ENCODE results near the gene MS4A8.

The MS4A8 gene

GRCh38 chr11:60691661-60692060, 7.8 kb upstream of the MS4A8 start:
- no peak for DNase-seq (ENCODE audit: extremely low read depth, low read depth)
- TF ChIP-seq CTCF (IDR thresholded peaks at IDR 0.05; ENCODE audit: low read depth, low read length): no peak

- no peak for DNase-seq (ENCODE audit: extremely low read depth, low read depth)
- TF ChIP-seq CTCF (IDR thresholded peaks at IDR 0.05; ENCODE audit: low read depth, low read length): no peak
Measured at GRCh38 chr11:60699936-60700335, 524 bp downstream of the MS4A8 start.

GRCh38 chr11:60700689-60701468, 1.5 kb downstream of the MS4A8 start:
- DNase-seq (ENCODE audit: extremely low read depth, low read depth): no peak
- no peak for TF ChIP-seq CTCF (IDR thresholded peaks at IDR 0.05; ENCODE audit: low read depth, low read length)

- no peak for TF ChIP-seq CTCF (IDR thresholded peaks at IDR 0.05; ENCODE audit: low read depth, low read length)
- no peak for DNase-seq (ENCODE audit: extremely low read depth, low read depth)
Measured at GRCh38 chr11:60701469-60701818, 2.0 kb downstream of the MS4A8 start.

- TF ChIP-seq CTCF (IDR thresholded peaks at IDR 0.05; ENCODE audit: low read depth, low read length): no peak
- DNase-seq (ENCODE audit: extremely low read depth, low read depth): no peak
Measured at GRCh38 chr11:60703374-60703773, 4.0 kb downstream of the MS4A8 start.

- DNase-seq (ENCODE audit: extremely low read depth, low read depth): no peak
- no peak for TF ChIP-seq CTCF (IDR thresholded peaks at IDR 0.05; ENCODE audit: low read depth, low read length)
Measured at GRCh38 chr11:60705895-60706294, 6.5 kb downstream of the MS4A8 start.

- no peak for TF ChIP-seq CTCF (IDR thresholded peaks at IDR 0.05; ENCODE audit: low read depth, low read length)
- DNase-seq (ENCODE audit: extremely low read depth, low read depth): no peak
Measured at GRCh38 chr11:60706931-60707330, 7.5 kb downstream of the MS4A8 start.
